Measurements from ENCODE around the gene NREP. TPM values are rescaled to one million over a fixed set of nuclear protein-coding genes. Genes with fewer than 3 reads are reported as not detected.

NREP gene
- total RNA-seq, 1 experiment from 2014 or later, result 6.0 TPM

GRCh38 chr5:111781200-111781599 lies 24.2 kb upstream of the NREP start:
- no TSS peak for BruUV-seq (replicated peaks)
- H3K27ac ChIP-seq (ENCODE audit: low read depth, low read length), result no peak overlapping the region
- no peak for ATAC-seq
- no peak overlapping the region for H3K9ac ChIP-seq (ENCODE audit: low read length)
- no peaks in the 10 kb centered on the region for H3K36me3 ChIP-seq (ENCODE audit: control insufficient read depth in 1 of 2, insufficient read depth in 2 of 2, low read length in 2 of 2)
- H3K4me2 ChIP-seq (ENCODE audit: low read length), result no peak overlapping the region
- H3K9me3 ChIP-seq (ENCODE audit: control insufficient read depth in 1 of 2, insufficient read depth in 1 of 2, low read depth in 1 of 2, low read length in 2 of 2), result no peaks in the 10 kb centered on the region
- no peaks in the 10 kb centered on the region; the same call in 1 of the 2 replicates for H3K27me3 ChIP-seq (ENCODE audit: insufficient read depth, low read length)
- ChIA-PET POLR2A (no interaction called here), CTCF (no interaction called here), RAD21 (ENCODE audit: low non-redundant PET in 1 of 2, low total read pairs in 2 of 2, uncharacterized antibody in 2 of 2, unreplicated experiment in 2 of 2) (no interaction called here)
- no peak overlapping the region for H3K4me3 ChIP-seq (replicated peaks in 1 of 2; ENCODE audit: low read depth in 1 of 2, low read length in 2 of 2)
- no peaks in the 10 kb centered on the region for H3K4me1 ChIP-seq (ENCODE audit: control insufficient read depth in 1 of 2, insufficient read depth in 2 of 2, low read length in 2 of 2)
- H4K20me1 ChIP-seq (ENCODE audit: insufficient read depth), result no peaks in the 10 kb centered on the region
- no peak for TF ChIP-seq CTCF (IDR thresholded peaks at IDR 0.05 in 2 of 3, conservative IDR thresholded peaks at IDR 0.05 in 1 of 3; ENCODE audit: borderline replicate concordance in 1 of 3, insufficient read depth in 1 of 3, low read depth in 2 of 3, low read length in 2 of 3)
- no peak for TF ChIP-seq POLR2A (IDR thresholded peaks at IDR 0.05; ENCODE audit: borderline replicate concordance, extremely low read depth, insufficient read depth, insufficient read length)
- intact Hi-C loops (cut with micrococcal nuclease), result no loop called here
- DNase-seq (ENCODE audit: low read depth, low spot score), result no peak
- no peaks in the 10 kb centered on the region for H3K9me2 ChIP-seq (ENCODE audit: insufficient read depth)
- no peaks in the 10 kb centered on the region for H3K79me2 ChIP-seq (ENCODE audit: insufficient read depth, low read length)
- H2AFZ ChIP-seq (ENCODE audit: low read depth, low read length, poor library complexity, severe bottlenecking), result no peak overlapping the region

- ChIA-PET RAD21 (ENCODE audit: low non-redundant PET in 1 of 2, low total read pairs in 2 of 2, uncharacterized antibody in 2 of 2, unreplicated experiment in 2 of 2) (no interaction called here), POLR2A (no interaction called here), CTCF (no interaction called here)
- H3K9me2 ChIP-seq (ENCODE audit: insufficient read depth), result no peaks in the 10 kb centered on the region
- no TSS peak for BruUV-seq (replicated peaks)
- intact Hi-C loops (cut with micrococcal nuclease), result no loop called here
- peaks cover 4% of the 10 kb centered on the region; the same call in 1 of the 2 replicates for H3K27me3 ChIP-seq (ENCODE audit: insufficient read depth, low read length)
- TF ChIP-seq SIN3A (IDR thresholded peaks at IDR 0.05; ENCODE audit: low read depth) (no peak), CTCF (IDR thresholded peaks at IDR 0.05 in 2 of 3, conservative IDR thresholded peaks at IDR 0.05 in 1 of 3; ENCODE audit: borderline replicate concordance in 1 of 3, insufficient read depth in 1 of 3, low read depth in 2 of 3, low read length in 2 of 3) (no peak), CBX3 (IDR thresholded peaks at IDR 0.05; ENCODE audit: low read depth) (no peak), CEBPB (IDR thresholded peaks at IDR 0.05; ENCODE audit: low read depth) (no peak), EZH2phosphoT487 (IDR thresholded peaks at IDR 0.05; ENCODE audit: borderline replicate concordance) (no peak), JUND (IDR thresholded peaks at IDR 0.05) (no peak), ELF1 (IDR thresholded peaks at IDR 0.05; ENCODE audit: borderline replicate concordance, low read depth) (no peak), ZNF274 (IDR thresholded peaks at IDR 0.05; ENCODE audit: low read depth, low read length) (no peak)
- TF ChIP-seq, protein P1, sequence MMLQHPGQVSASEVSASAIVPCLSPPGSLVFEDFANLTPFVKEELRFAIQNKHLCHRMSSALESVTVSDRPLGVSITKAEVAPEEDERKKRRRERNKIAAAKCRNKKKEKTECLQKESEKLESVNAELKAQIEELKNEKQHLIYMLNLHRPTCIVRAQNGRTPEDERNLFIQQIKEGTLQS (IDR thresholded peaks at IDR 0.05), result no peak
- no peaks in the 10 kb centered on the region for H3K36me3 ChIP-seq (ENCODE audit: control insufficient read depth in 1 of 2, insufficient read depth in 2 of 2, low read length in 2 of 2)
- H2AFZ ChIP-seq (ENCODE audit: low read depth, low read length, poor library complexity, severe bottlenecking), result no peak overlapping the region
- ATAC-seq, result no peak
- no peaks in the 10 kb centered on the region for H4K20me1 ChIP-seq (ENCODE audit: insufficient read depth)
- no peak overlapping the region for H3K9ac ChIP-seq (ENCODE audit: low read length)
- no peaks in the 10 kb centered on the region for H3K79me2 ChIP-seq (ENCODE audit: insufficient read depth, low read length)
- no peaks in the 10 kb centered on the region for H3K4me1 ChIP-seq (ENCODE audit: control insufficient read depth in 1 of 2, insufficient read depth in 2 of 2, low read length in 2 of 2)
- no peak overlapping the region for H3K4me2 ChIP-seq (ENCODE audit: low read length)
- no peaks in the 10 kb centered on the region for H3K9me3 ChIP-seq (ENCODE audit: control insufficient read depth in 1 of 2, insufficient read depth in 1 of 2, low read depth in 1 of 2, low read length in 2 of 2)
- H3K27ac ChIP-seq (ENCODE audit: low read depth, low read length), result no peak overlapping the region
- H3K4me3 ChIP-seq (replicated peaks in 1 of 2; ENCODE audit: low read depth in 1 of 2, low read length in 2 of 2), result no peak overlapping the region
- no peak for DNase-seq (ENCODE audit: low read depth, low spot score)
Measured at GRCh38 chr5:111779922-111780292, 22.9 kb upstream of the NREP start.
